ENCODE results near the gene RRAD.

GRCh38 chr16:66928702-66929388, 3.5 kb upstream of the RRAD start:
- TF ChIP-seq CTCF (conservative IDR thresholded peaks at IDR 0.05; ENCODE audit: low read depth, low read length): peak; percentile 38; the same call in 1 of the 2 replicates
- no peak for TF ChIP-seq EZH2phosphoT487 (IDR thresholded peaks at IDR 0.05; ENCODE audit: borderline replicate concordance, low read length)
